Measurements from ENCODE around the gene SGSM2.
A peak's percentile ranks its signal among the peaks of the same experiment; 100 is the strongest.

Gene SGSM2

GRCh38 chr17:2387086-2388019 lies 50.1 kb downstream of the SGSM2 start:
- DNase-seq = peak in 1 of 5 donors; percentile 11

- no peak for DNase-seq
Observed at GRCh38 chr17:2388020-2388682, 50.9 kb downstream of the SGSM2 start.

- DNase-seq = no peak
Observed at GRCh38 chr17:2388683-2389055, 51.4 kb downstream of the SGSM2 start.

- no peak for DNase-seq
Observed at GRCh38 chr17:2390199-2390836, 53.0 kb downstream of the SGSM2 start.

- DNase-seq = no peak
Observed at GRCh38 chr17:2391597-2392251, 54.4 kb downstream of the SGSM2 start.

- peak; percentile 95 to 99 (median 97) for DNase-seq
Observed at GRCh38 chr17:2392252-2393173, 55.2 kb downstream of the SGSM2 start.

- DNase-seq = peak; percentile 87 to 96 (median 92)
Observed at GRCh38 chr17:2393174-2393953, 56.1 kb downstream of the SGSM2 start.

- no peak for DNase-seq
Observed at GRCh38 chr17:2393954-2394749, 56.9 kb downstream of the SGSM2 start.

- DNase-seq = no peak
Observed at GRCh38 chr17:2394775-2395201, 57.5 kb downstream of the SGSM2 start.

- DNase-seq = no peak
Observed at GRCh38 chr17:2395258-2396181, 58.2 kb downstream of the SGSM2 start.

- DNase-seq = no peak
Observed at GRCh38 chr17:2396192-2396567, 58.9 kb downstream of the SGSM2 start.

- DNase-seq = peak in 3 of 5 donors; percentile 30 to 76 (median 40)
Observed at GRCh38 chr17:2396568-2397246, 59.4 kb downstream of the SGSM2 start.

GRCh38 chr17:2397247-2398171 lies 60.2 kb downstream of the SGSM2 start:
- no peak for DNase-seq

- DNase-seq = no peak
Observed at GRCh38 chr17:2398182-2398581, 60.9 kb downstream of the SGSM2 start.

GRCh38 chr17:2398655-2399571 lies 61.6 kb downstream of the SGSM2 start:
- peak in 4 of 5 donors; percentile 39 to 72 (median 46) for DNase-seq

Data from T-helper 1 cell (primary cell).